ENCODE data around the gene NEK6.

DNA sequence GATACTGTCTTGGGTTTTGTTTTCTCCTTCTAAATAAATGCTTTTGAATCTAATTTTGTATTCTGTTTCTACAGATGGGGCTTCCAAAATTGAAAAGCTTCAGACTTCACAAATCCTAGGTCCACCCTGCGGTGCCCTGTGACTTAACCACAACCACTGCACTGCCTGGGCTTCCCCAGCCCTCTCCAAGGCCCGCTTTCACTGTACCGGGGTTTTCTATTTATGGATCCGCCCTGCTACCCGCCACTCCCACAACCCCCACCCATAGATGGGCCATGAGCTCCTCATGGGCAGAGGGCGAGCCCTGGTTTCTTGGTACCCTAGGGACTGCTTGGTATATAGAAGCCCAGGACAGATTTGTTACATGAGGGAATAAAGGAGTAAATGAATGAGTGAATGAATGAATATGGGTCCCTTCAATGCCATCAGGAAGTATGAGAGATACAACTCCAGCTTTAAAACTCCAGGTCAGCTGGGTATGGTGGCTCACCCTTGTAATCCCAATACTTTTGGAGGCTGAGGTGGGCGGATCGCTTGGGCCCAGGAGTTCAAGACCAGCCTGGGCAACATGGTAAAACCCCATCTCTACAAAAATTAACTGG is 39.8 kb upstream of the NEK6 start:
- TF ChIP-seq, protein P1, sequence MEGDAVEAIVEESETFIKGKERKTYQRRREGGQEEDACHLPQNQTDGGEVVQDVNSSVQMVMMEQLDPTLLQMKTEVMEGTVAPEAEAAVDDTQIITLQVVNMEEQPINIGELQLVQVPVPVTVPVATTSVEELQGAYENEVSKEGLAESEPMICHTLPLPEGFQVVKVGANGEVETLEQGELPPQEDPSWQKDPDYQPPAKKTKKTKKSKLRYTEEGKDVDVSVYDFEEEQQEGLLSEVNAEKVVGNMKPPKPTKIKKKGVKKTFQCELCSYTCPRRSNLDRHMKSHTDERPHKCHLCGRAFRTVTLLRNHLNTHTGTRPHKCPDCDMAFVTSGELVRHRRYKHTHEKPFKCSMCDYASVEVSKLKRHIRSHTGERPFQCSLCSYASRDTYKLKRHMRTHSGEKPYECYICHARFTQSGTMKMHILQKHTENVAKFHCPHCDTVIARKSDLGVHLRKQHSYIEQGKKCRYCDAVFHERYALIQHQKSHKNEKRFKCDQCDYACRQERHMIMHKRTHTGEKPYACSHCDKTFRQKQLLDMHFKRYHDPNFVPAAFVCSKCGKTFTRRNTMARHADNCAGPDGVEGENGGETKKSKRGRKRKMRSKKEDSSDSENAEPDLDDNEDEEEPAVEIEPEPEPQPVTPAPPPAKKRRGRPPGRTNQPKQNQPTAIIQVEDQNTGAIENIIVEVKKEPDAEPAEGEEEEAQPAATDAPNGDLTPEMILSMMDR (IDR thresholded peaks at IDR 0.05; ENCODE audit: poor library complexity), result no peak
- TF ChIP-seq EZH2phosphoT487 (IDR thresholded peaks at IDR 0.05; ENCODE audit: low read depth, severe bottlenecking, unreplicated experiment), result no peak
- TF ChIP-seq EZH2 (IDR thresholded peaks at IDR 0.05; ENCODE audit: borderline replicate concordance), result no peak

Measured in hepatocyte (in vitro differentiated cells).